Fibroblast of the aortic adventitia (primary cell): Measurements from ENCODE around the gene CACNA1F. TPM values are rescaled to one million over a fixed set of nuclear protein-coding genes. Genes with fewer than 3 reads are reported as not detected.

Experiments
- DNase-seq: peaks from one replicate; pipeline ENCODE4 v3.0.0-alpha.2; 2010; ENCODE audit warnings: low read depth
- H3K4me3 ChIP-seq: 2 replicates; pipeline ENCODE4 v1.5.1; 2011; ENCODE audit warnings: low read depth, mild to moderate bottlenecking, control low read depth, low read length, moderate library complexity
- total RNA-seq: library from RNA; depleted of rRNA; stranded (reverse); fragments of >200 nt; gene quantifications from 2 replicates; pipeline ENCODE4 v1.2.3, GENCODE V29; 2012; ENCODE audit warnings: low replicate concordance
- TF ChIP-seq, protein P1 (sequence below): IDR thresholded peaks from 2 replicates; pipeline ENCODE4 v1.5.1; 2011; ENCODE audit warnings: mild to moderate bottlenecking, low read length, control low read depth, inconsistent platforms; ENCODE audit not compliant: insufficient read depth

Gene CACNA1F
- total RNA-seq, 1 donor = not detected

GRCh38 chrX:49192722-49193328 is 40.3 kb downstream of the CACNA1F start:
- TF ChIP-seq, protein P1, sequence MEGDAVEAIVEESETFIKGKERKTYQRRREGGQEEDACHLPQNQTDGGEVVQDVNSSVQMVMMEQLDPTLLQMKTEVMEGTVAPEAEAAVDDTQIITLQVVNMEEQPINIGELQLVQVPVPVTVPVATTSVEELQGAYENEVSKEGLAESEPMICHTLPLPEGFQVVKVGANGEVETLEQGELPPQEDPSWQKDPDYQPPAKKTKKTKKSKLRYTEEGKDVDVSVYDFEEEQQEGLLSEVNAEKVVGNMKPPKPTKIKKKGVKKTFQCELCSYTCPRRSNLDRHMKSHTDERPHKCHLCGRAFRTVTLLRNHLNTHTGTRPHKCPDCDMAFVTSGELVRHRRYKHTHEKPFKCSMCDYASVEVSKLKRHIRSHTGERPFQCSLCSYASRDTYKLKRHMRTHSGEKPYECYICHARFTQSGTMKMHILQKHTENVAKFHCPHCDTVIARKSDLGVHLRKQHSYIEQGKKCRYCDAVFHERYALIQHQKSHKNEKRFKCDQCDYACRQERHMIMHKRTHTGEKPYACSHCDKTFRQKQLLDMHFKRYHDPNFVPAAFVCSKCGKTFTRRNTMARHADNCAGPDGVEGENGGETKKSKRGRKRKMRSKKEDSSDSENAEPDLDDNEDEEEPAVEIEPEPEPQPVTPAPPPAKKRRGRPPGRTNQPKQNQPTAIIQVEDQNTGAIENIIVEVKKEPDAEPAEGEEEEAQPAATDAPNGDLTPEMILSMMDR = peak; percentile 67

DNA sequence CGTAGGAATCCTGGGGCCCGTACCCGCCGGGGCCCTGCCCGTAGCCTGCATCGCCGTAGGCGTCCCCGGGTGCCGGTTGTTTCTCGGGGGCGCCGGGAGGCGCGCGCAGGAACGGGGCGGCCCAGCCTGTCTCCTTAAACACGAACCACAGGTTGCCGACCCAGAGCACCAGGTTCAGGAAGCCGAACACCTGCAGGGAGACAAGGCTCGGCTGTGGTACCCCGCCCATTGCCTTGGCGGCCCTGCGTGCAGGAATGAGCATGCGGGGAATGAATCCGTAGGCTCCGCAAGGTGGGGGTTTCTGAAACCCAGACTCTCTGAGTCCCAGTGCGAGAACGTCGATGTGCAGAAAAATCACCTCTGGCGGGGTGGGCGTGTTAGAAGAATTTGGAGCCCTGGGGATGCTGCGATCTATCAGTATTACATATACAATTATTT is 41.5 kb downstream of the CACNA1F start:
- TF ChIP-seq, protein P1 = no peak
- DNase-seq = no peak
- H3K4me3 ChIP-seq = peak overlapping the region; percentile 74

More at GRCh38 chrX:49192722-49193328, 40.3 kb downstream of the CACNA1F start:
- H3K4me3 ChIP-seq = no peak overlapping the region
- peak; percentile 43 for DNase-seq

- DNase-seq = peak; percentile 99
- peak overlapping the region; percentile 74 for H3K4me3 ChIP-seq
- TF ChIP-seq, protein P1 = no peak
These were observed 42.1 kb downstream of the CACNA1F start for GRCh38 chrX:49190821-49191573.

GRCh38 chrX:49189606-49190005 is 43.5 kb downstream of the CACNA1F start:
- no peak for DNase-seq
- peak overlapping the region; percentile 6 for H3K4me3 ChIP-seq
- TF ChIP-seq, protein P1 = no peak

DNA sequence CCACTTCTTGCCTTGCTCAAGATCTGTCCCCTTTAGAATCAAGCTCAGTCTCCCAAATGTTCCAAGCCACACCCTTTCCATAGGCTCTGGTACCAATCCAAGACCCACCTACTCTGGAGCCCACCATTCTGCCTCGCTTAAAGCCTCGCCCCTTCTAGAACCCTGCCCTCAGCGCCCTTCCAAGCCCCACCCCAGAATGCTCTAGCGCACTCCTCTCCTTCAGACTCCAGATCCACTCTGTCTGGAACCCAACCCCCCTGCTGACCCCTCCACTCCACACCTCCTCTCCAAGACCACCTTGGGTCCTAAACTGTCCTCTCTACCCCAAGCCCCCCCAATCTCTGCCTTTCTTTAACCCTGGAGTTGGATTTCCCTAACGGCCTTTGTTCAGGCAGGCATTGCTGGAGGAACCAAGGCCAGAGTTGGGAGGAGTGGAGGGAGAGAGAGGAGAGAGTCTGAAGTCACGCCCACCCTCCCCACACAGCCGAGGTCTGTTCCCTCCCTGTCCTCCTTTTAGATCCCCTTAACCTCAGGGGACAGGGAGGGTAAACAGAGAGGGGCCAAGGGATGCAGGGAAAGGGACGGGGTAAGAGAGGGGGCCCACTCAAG is 44.6 kb downstream of the CACNA1F start:
- no peak overlapping the region for H3K4me3 ChIP-seq
- TF ChIP-seq, protein P1 = no peak
- DNase-seq = no peak

GRCh38 chrX:49187526-49187925 is 45.6 kb downstream of the CACNA1F start:
- H3K4me3 ChIP-seq = no peak overlapping the region
- no peak for DNase-seq
- TF ChIP-seq, protein P1 = no peak
